Loucy (cell line): ENCODE measurements around the gene GINS1.

Experiments
- H2AFZ ChIP-seq: fragments of 200-600 bp; sonication (generic); 2 replicates; pipeline ENCODE4 v1.6.0; 2016; ENCODE audit warnings: antibody characterized with exemption, mild to moderate bottlenecking, low read length, moderate library complexity
- H3F3A ChIP-seq: fragments of 200-600 bp; 2 replicates; pipeline ENCODE4 v1.6.0; 2016; ENCODE audit warnings: antibody characterized with exemption, low read depth, mild to moderate bottlenecking
- H3K27me3 ChIP-seq: fragments of 200-600 bp; sonication (generic); 2 replicates; pipeline ENCODE4 v1.6.1; 2014; ENCODE audit warnings: low read length, mild to moderate bottlenecking; ENCODE audit not compliant: insufficient read depth, poor library complexity, severe bottlenecking
- H3K36me3 ChIP-seq: fragments of 200-600 bp; sonication (generic); 2 replicates; pipeline ENCODE4 v1.6.1; 2016; ENCODE audit warnings: low read length; ENCODE audit not compliant: insufficient read depth
- H3K4me1 ChIP-seq: fragments of 200-600 bp; sonication (generic); 2 replicates; pipeline ENCODE4 v1.5.1; 2014; ENCODE audit warnings: low read length, mild to moderate bottlenecking; ENCODE audit not compliant: insufficient read depth, poor library complexity, severe bottlenecking
- H3K4me2 ChIP-seq: fragments of 200-600 bp; sonication (generic); 2 replicates; pipeline ENCODE4 v1.6.0; 2014; ENCODE audit warnings: antibody characterized with exemption, low read length, low read depth, mild to moderate bottlenecking; ENCODE audit not compliant: poor library complexity, severe bottlenecking
- H3K4me3 ChIP-seq: fragments of 200-600 bp; sonication (generic); 2 replicates; pipeline ENCODE4 v1.5.1; 2014; ENCODE audit warnings: low read length, mild to moderate bottlenecking, mixed read lengths; ENCODE audit not compliant: poor library complexity, severe bottlenecking
- H3K79me2 ChIP-seq: fragments of 200-600 bp; sonication (generic); 2 replicates; pipeline ENCODE4 v1.6.1; 2014; ENCODE audit warnings: low read length; ENCODE audit not compliant: insufficient read depth
- H3K9ac ChIP-seq: fragments of 200-600 bp; sonication (generic); 2 replicates; pipeline ENCODE4 v1.6.0; 2014; ENCODE audit warnings: mild to moderate bottlenecking, low read depth, low read length, moderate library complexity; ENCODE audit not compliant: poor library complexity, severe bottlenecking
- H3K9me2 ChIP-seq: fragments of 200-600 bp; sonication (generic); replicated peaks from 2 replicates; pipeline ENCODE4 v1.6.1; 2016; ENCODE audit warnings: low read depth, low read length, mixed read lengths
- H3K9me3 ChIP-seq: fragments of 200-600 bp; sonication (generic); 2 replicates; pipeline ENCODE4 v1.6.1; 2014; ENCODE audit warnings: mild to moderate bottlenecking, antibody characterized with exemption, low read length, low read depth; ENCODE audit not compliant: insufficient read depth
- H4K20me1 ChIP-seq: fragments of 200-600 bp; sonication (generic); 2 replicates; pipeline ENCODE4 v1.6.0; 2014; ENCODE audit warnings: antibody characterized with exemption, low read length, mild to moderate bottlenecking; ENCODE audit not compliant: insufficient read depth, poor library complexity, severe bottlenecking
- EZH2phosphoT487 ChIP-seq: fragments of 200-600 bp; IDR thresholded peaks from 2 replicates; pipeline ENCODE4 v1.6.1; 2018; ENCODE audit warnings: antibody characterized with exemption, mild to moderate bottlenecking, moderate library complexity, borderline replicate concordance
- TF ChIP-seq, protein P1 (sequence below): fragments of 200-600 bp; sonication (generic); conservative IDR thresholded peaks from 2 replicates; pipeline ENCODE4 v1.5.1; 2014; ENCODE audit warnings: mild to moderate bottlenecking, antibody characterized with exemption, low read length

Gene GINS1

DNA sequence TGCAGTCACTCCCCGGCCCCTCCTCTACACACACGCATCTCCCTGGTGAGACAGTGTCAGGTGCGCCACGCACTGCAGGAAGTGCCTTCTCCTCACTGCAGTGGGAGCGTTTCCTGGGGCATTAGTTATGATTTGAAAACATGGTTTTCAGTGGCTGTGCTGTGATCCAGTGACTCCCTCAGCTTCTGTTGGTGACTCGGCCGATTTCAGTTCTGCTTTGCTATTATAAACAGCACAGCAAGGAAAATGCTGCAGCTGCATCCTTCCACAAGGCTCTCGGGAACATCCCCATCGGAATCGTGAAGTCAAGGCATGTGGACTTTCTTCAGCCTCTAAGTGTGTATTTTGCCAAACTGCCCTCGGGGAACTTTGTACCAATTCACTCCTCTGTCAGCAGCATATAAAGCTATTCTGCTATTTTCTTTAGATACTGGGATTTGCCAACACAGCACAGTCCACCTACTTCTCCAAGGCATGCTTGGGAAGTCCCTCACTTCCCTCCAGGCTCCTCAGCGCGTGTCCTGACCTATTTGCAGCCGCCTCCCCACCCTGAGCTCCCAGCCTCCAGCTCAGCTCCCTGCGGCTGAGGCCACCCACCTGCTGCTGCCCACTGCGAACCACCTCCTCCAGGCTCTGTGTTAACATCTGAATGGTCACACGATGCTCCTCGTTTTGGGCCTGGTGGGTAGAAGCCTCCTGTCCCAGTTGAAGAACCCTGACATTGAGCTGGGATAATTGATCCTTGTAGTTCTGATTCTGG is 54.5 kb downstream of the GINS1 start:
- H3K9me3 ChIP-seq: no peaks in the 10 kb centered on the region
- H4K20me1 ChIP-seq: no peaks in the 10 kb centered on the region
- no peaks in the 10 kb centered on the region for H3K79me2 ChIP-seq
- H3K36me3 ChIP-seq: peaks cover 37% of the 10 kb centered on the region; the same call in 1 of the 2 replicates
- no peaks in the 10 kb centered on the region for H3K9me2 ChIP-seq
- no peak overlapping the region for H3K4me3 ChIP-seq
- no peak for TF ChIP-seq EZH2phosphoT487
- TF ChIP-seq, protein P1, sequence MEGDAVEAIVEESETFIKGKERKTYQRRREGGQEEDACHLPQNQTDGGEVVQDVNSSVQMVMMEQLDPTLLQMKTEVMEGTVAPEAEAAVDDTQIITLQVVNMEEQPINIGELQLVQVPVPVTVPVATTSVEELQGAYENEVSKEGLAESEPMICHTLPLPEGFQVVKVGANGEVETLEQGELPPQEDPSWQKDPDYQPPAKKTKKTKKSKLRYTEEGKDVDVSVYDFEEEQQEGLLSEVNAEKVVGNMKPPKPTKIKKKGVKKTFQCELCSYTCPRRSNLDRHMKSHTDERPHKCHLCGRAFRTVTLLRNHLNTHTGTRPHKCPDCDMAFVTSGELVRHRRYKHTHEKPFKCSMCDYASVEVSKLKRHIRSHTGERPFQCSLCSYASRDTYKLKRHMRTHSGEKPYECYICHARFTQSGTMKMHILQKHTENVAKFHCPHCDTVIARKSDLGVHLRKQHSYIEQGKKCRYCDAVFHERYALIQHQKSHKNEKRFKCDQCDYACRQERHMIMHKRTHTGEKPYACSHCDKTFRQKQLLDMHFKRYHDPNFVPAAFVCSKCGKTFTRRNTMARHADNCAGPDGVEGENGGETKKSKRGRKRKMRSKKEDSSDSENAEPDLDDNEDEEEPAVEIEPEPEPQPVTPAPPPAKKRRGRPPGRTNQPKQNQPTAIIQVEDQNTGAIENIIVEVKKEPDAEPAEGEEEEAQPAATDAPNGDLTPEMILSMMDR: no peak
- no peaks in the 10 kb centered on the region for H3F3A ChIP-seq
- no peak overlapping the region for H3K9ac ChIP-seq
- no peaks in the 10 kb centered on the region for H3K27me3 ChIP-seq
- no peaks in the 10 kb centered on the region for H3K4me1 ChIP-seq
- no peak overlapping the region for H3K4me2 ChIP-seq
- H2AFZ ChIP-seq: no peak overlapping the region

DNA sequence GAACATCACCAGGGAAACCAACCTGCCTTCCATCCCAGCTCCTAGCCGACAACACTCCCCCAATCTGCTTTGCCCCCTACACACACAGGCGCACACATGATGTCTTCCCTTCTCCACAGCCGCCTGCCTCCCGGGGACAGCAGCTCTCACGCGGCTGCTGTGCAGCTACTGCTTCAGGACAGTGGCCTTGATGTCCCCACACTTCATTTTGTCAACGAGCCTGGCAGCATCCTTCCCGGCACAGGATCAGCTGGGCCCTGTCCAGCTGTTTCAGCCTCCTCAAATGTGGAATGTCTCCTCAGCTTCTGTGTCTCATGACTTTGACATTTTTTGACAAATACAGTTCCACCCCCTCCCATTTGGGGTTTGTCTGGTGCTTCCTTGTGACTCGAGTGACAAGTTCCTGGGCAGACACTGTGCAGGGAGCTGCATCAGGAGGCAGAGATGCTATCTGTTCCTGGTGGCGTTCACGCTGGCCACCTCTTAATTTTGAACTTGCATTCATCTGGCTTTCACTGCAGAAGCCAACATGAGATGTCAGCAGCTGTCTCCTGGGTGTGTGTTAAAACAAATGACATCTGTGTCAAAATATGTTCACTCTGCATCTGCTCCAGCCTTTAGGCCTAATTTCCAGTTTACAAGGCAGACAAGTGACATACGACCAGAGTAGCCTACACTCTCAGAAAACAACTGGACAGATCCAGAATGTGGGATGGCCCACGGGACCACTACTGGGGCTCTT is 57.2 kb downstream of the GINS1 start:
- H3K4me1 ChIP-seq: peaks cover 5% of the 10 kb centered on the region
- H3K9ac ChIP-seq: no peak overlapping the region
- H3K9me3 ChIP-seq: no peaks in the 10 kb centered on the region
- no peaks in the 10 kb centered on the region for H3K9me2 ChIP-seq
- no peak for TF ChIP-seq EZH2phosphoT487
- TF ChIP-seq, protein P1: no peak
- H3K27me3 ChIP-seq: no peaks in the 10 kb centered on the region
- H3F3A ChIP-seq: no peaks in the 10 kb centered on the region
- peaks cover 50% of the 10 kb centered on the region; the same call in 1 of the 2 replicates for H3K36me3 ChIP-seq
- H3K79me2 ChIP-seq: no peaks in the 10 kb centered on the region
- H3K4me3 ChIP-seq: no peak overlapping the region
- no peak overlapping the region for H2AFZ ChIP-seq
- no peaks in the 10 kb centered on the region for H4K20me1 ChIP-seq
- no peak overlapping the region for H3K4me2 ChIP-seq

DNA sequence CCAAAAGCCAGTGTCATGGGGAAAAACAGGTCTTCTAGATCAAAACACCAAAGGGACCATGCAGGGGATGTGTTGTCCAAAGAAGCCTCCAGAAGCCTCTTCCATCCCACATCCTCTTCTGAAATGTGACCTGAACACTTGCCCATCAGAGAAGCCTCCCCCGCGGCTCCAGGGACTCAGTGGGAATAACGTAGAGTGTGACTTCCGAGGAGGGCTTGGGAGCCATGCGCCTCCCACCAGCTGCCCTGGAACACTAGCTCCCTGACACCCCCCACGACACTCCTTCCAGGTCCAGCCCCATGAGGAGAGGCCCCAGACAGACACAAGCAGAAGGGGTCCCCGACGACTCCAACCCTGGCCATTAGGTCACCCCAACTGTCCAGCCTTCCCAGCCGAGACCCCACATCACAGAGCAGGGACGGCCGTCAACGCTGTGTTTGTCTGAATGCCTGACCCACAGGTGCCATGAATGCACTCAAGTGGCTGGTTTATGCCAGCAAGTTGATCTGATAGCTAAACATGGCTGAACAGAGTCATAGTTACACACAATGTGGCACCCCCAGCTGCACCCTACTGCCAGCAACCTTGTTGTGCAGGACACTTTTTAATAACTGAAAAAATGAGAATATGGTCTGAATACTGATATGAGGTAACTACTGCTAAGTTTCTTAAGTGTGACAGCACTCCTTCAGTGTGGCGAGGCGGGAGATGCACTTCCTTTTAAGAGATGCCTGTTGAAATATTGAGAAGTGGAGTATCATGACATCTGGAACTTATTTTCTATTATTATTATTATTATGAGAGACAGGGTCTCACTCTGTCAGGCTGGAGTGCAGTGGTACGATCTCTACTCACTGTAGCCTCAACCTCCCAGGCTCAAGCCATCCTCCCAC is 58.0 kb downstream of the GINS1 start:
- Histone ChIP-seq H3K36me3 (peaks cover 59% of the 10 kb centered on the region; the same call in 1 of the 2 replicates), H3K27me3 (no peaks in the 10 kb centered on the region), H3F3A (no peaks in the 10 kb centered on the region), H3K9me3 (no peaks in the 10 kb centered on the region), H3K79me2 (no peaks in the 10 kb centered on the region), H3K9me2 (no peaks in the 10 kb centered on the region), H3K9ac (no peak overlapping the region), H3K4me1 (peaks cover 5% of the 10 kb centered on the region), H4K20me1 (no peaks in the 10 kb centered on the region), H3K4me2 (no peak overlapping the region), H3K4me3 (no peak overlapping the region), H2AFZ (no peak overlapping the region)
- no peak for TF ChIP-seq EZH2phosphoT487
- TF ChIP-seq, protein P1: no peak
